DLD1 (cell line): ENCODE measurements around the gene PSKH1.

Experiments
- in situ Hi-C: cut with HindIII; loops from 2 replicates; pipeline ENCODE4 v1.10.0; 2017; ENCODE audit warnings: low sequenced_read_pairs

The PSKH1 gene

GRCh38 chr16:67885545-67885944 lies 7.5 kb upstream of the PSKH1 start:
- in situ Hi-C loops, result no loop called here

GRCh38 chr16:67885976-67886375 lies 7.1 kb upstream of the PSKH1 start:
- in situ Hi-C loops, result no loop called here

DNA sequence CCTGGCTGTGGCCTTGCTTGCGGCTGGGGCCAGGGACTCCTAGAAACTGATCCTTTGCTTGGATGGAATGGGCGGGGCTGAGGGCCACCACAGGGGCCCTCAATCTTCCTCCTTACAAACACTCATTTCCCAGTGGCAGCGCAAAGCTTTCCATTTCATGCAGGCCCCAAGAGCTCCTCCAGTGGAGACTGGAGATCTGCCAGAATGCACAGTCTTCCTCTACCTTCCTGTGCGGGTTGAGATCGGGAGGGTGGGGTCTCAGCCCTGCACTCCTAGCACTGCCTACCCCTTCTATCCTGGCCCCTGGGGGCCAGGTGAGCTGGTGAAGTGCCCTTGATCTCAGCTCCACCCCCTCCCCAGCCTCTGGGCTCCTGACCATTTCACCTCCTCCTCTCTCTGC lies 6.7 kb upstream of the PSKH1 start:
- in situ Hi-C loops, result no loop called here

DNA sequence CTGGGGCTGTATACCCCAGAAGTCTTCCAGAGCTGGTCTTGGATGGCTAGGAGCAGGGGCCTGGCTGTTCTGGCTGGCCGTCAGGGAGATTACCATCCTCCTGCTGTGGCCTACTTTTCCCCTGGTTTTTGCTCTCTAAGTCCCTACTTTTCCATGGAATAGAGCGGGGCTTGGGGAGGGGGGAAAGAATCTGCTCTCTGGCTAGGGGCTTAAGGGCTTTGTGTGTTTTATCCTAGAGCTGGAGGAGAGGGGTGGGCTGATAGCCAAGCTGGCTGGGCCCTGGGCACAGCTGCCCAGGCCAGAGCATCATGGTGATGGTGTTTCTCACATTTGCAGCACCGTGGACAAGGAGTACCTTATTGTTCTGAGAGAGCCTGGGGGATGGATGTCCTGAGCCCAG lies 4.7 kb upstream of the PSKH1 start:
- in situ Hi-C loops, result no loop called here

DNA sequence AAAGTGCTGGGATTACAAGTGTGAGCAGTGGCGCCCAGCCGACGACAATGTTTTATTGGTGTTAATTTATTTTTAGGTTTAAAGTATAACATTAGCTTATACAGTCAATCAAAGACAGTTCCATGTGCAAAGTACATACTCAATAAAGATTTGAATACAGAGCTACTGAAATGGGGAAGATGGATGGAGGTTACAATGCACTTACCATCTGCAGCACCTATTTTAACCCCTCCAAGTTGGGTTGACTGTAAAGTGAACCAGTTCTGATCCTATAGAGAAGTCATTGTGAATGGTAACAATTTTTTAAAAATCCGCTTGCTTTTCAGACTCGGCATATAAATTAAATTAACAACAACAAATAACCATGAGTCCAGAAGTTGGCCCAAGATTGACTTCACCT lies 679 bp upstream of the PSKH1 start:
- in situ Hi-C loops, result no loop called here

DNA sequence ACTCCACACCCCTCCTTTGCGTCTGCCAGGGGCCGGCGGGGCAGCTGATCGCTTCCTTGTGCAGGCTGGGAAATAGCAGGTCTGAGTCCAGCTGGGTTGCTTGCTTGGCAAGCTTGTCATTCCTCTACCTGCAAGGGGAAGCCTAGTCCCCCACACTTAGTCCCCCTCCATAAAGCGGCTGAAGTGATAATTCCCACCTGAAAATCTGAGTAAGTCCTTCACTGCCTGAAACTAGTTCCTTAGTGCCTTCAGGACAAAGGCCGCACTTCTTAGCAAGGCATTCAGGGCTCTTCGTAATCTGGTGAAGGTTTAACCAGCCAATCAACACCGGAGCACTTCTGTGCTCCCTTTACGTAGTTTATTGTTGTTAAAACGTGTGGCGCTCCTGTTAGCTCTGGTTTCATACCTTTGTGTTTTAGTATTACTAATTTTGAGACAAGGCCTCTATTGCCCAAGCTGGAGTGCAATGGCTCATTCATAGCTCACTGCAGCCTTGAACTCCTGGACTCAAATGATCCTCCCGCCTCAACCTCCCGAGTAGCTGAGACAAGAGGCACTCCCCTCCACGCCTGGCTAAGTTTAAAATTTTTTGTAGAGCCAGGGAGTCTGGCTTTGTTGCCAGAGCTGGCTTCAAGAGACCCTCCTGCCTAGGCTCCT lies 817 bp downstream of the PSKH1 start:
- in situ Hi-C loops, result no loop called here

DNA sequence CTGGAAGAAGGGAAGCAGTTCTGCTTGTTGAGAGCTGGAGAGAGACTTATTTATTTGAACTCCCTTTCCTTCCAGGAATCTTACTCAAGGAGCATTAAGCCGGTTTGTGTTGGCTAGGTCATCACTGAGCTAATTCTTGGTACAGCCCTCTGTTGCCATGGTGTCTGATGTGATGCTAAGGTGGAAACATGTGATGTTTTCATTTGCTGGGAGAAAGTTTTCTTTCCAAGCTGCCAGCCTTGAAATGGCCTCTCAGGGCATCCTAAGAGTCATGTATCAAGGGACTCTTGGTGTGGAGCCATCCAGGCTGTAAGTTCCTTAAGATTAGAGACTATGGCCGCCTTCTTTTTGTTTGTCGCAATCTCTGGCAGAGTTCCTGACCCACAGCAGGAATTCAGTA lies 4.2 kb downstream of the PSKH1 start:
- in situ Hi-C loops, result no loop called here

GRCh38 chr16:67901734-67902133 lies 8.7 kb downstream of the PSKH1 start:
- in situ Hi-C loops, result loop anchor here (25.0 kb wide), 1 partner anchor 111 kb away; the partner anchor contains the start of genes DDX28, DPEP2NB and DUS2

DNA sequence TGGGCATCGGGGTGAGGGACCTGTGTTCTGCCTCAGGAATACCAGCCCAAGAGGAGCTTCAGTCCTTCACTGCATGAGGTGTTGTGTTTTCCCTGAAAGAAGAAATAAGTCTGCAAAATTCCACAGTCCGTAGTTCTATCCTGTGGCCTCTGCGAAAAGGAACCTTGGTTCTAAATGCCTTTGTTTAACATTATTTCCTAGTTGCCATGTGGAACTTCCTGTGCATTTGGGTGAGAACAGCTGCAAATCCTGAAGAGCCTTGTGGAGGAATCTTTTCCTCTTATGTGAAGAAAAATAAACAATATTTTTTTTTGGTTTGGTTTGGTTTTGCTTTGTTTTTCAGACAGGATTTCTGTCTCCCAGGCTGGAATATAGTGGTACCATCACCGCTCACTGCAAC lies 9.8 kb downstream of the PSKH1 start:
- in situ Hi-C loops, result loop anchor here (25.0 kb wide), 1 partner anchor 109 kb away; the partner anchor contains the start of genes DDX28, DPEP2NB and DUS2

GRCh38 chr16:67907397-67908180 lies 14.5 kb downstream of the PSKH1 start:
- in situ Hi-C loops, result loop anchor here (25.0 kb wide), 1 partner anchor 105 kb away; the partner anchor contains the start of genes DDX28, DPEP2NB and DUS2

DNA sequence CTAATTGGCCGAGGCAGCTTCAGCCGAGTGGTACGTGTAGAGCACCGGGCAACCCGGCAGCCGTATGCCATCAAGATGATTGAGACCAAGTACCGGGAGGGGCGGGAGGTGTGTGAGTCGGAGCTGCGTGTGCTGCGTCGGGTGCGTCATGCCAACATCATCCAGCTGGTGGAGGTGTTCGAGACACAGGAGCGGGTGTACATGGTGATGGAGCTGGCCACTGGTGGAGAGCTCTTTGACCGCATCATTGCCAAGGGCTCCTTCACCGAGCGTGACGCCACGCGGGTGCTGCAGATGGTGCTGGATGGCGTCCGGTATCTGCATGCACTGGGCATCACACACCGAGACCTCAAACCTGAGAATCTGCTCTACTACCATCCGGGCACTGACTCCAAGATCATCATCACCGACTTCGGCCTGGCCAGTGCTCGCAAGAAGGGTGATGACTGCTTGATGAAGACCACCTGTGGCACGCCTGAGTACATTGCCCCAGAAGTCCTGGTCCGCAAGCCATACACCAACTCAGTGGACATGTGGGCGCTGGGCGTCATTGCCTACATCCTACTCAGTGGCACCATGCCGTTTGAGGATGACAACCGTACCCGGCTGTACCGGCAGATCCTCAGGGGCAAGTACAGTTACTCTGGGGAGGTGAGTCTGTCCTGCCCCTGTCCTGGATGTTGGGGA lies 16.1 kb downstream of the PSKH1 start:
- in situ Hi-C loops, result loop anchor here (25.0 kb wide), 1 partner anchor 103 kb away; the partner anchor contains the start of genes DDX28, DPEP2NB and DUS2

GRCh38 chr16:67910158-67910557 lies 17.1 kb downstream of the PSKH1 start:
- in situ Hi-C loops, result loop anchor here (25.0 kb wide), 1 partner anchor 102 kb away; the partner anchor contains the start of genes DDX28, DPEP2NB and DUS2

DNA sequence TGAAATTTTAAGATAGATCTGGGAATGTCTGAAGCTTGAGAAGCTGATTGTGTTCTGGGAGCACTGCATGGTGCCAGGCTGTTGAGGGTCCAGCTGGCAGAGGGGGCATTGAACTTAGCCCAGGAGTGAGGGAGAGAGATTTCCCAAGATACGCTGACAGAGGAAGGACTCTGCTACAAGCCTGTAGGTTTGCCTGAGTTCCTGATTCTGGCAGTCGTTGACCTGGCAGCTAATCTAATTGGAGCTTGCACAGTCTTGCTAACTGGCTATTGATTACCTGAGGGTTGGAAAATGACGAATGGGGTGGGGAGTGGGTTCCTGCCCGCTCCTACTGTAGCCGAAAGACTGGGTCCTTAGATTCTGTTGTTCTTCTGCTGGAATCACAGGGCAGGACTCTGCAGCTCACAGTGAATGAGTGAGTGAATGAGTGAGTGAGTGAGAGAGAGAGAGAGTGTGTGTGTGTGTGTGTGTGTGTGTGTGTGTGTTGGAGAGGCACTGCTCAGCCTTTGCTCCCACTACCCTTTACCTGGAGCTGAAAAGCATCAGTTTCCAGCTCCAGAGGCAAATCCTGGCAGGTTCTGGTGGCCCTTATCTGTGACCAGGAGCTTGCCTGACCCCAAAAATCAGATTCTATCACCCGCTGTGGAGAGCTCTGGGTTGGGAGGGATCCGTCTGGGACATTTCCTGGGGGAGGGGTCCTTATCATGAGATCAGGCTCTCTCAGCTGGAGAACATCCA lies 21.9 kb downstream of the PSKH1 start:
- in situ Hi-C loops, result loop anchor here (25.0 kb wide), 1 partner anchor 97 kb away; the partner anchor contains the start of genes DDX28, DPEP2NB and DUS2

- in situ Hi-C loops, result loop anchor here (25.0 kb wide), 1 partner anchor 97 kb away; the partner anchor contains the start of genes DDX28, DPEP2NB and DUS2
These were observed 22.4 kb downstream of the PSKH1 start for GRCh38 chr16:67915496-67915769.

DNA sequence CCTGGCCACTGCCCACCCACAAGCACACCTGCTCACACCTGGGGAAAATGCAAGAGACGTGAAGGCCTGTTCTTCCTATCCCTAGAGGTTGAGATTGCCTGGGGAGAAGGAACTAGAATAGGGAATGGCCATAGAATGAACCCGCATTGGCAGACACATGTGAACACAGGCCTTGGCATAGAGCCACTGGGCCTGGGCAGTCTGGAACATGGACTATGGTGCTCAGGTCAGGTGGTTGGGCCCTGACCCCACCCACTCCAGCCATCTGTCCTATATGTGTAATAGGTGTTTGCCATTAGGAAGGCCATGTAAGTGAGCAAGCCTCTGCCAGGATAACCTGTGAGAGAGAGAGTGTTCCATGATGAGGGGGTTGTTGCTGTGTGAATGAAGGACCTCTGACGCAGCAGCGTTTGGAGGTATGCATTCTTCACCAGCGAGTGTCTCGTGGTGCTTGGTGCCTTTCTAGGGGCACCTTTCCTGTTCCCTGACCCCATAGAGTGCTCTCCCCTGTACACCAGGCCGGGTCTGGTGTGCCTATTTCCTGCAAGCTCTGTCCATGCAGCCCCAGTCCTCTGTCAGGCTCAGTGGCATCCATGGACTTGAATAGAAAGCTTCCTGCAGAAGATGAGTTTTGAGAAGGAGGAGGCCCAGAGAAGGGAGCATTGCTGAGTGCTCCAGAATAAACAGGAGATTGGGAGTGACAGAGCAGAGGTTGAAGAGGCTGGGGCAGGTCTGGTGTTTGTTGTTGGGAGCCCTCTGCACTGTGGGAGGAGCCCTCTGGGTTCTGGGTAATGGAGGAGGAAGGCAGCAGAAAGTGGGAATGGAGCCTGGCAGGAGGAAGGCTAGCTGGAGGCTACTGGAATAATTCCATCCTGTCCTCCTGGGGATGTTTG lies 23.0 kb downstream of the PSKH1 start:
- in situ Hi-C loops, result loop anchor here (25.0 kb wide), 1 partner anchor 96 kb away; the partner anchor contains the start of genes DDX28, DPEP2NB and DUS2

GRCh38 chr16:67917140-67917851 lies 24.2 kb downstream of the PSKH1 start:
- in situ Hi-C loops, result loop anchor here (25.0 kb wide), 1 partner anchor 95 kb away; the partner anchor contains the start of genes DDX28, DPEP2NB and DUS2

- in situ Hi-C loops, result loop anchor here (25.0 kb wide), 1 partner anchor 94 kb away; the partner anchor contains the start of genes DDX28, DPEP2NB and DUS2
These were observed 24.8 kb downstream of the PSKH1 start for GRCh38 chr16:67917852-67918236.

DNA sequence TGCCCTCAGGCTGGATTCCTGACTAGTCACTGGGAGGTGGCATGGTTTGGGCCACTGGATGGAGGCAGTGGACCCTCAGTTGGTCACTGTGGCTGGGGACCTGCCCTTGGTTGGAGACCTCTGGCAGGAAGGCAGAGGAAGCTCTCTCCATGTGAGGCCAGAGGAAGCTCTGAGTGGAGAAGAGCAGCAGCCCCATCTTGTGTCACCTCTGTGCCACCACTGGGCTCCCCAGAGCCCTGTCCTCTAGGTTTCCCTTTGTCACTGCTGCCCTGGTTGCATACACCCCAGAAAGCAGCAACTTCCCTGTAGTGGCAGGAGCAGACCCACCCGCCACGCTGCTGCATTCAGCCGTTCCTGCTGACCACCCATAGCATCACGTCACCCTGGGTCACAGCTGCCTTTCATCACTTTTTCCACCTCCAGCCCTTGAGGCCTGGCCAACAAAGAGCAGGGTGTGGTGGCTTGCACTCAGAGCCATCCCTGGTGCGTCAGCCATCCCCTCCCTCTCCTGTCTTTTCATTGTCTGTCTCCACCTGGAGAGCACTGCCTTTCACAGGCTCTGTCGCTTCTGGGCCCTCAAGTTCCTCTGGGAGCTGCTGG lies 26.7 kb downstream of the PSKH1 start:
- in situ Hi-C loops, result loop anchor here (25.0 kb wide), 1 partner anchor 93 kb away; the partner anchor contains the start of genes DDX28, DPEP2NB and DUS2
